Activated CD4-positive, alpha-beta T cell treated with anti-CD3 and anti-CD28 coated beads, Interleukin-2, amount 50 U/mL, for 24 hours (primary cell): ENCODE data around the gene JPH4.
"Not testable (repeated sequence)": the region's sequence is repeated elsewhere in the genome, so short reads cannot be mapped to it uniquely, and the experiment has no call there.

Source experiments
- DNase-seq, 2 donors: peaks; one replicate each; pipeline ENCODE4 v3.0.0-alpha.2; 2020; ENCODE audit warnings: low read depth in 1 of 2, low spot score in 1 of 2

The JPH4 gene

DNA sequence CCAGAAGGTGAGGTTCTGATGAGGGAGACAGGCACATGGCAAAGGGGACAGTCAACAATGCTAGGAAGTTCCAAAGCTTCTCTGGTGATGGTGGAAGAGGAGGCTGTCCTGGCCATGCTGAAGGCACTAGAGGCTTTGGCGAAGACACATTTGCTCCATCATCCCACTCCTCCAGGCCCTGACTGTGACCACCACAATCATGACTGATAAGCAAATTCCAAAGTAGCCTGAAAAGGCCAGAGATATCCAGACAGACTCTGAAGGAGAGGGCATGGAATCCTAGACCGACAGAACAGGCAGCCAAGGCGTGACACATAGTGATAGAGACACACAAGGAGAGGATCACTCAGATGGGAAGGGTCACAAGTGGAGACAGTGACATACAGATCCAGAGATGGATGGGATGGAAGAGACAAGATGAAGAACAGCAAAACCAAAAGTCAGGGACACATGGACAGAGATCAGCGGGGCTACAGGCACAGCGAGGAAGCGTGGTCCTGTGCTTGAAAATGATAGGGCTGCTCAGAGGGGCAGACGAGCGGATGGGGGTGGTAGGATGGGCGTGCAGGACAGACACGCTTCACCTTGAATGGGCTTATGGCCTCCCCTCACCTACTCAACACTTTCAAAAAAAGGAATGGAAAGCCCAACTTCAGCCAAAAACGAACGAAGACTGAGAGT lies 28.3 kb downstream of the JPH4 start:
- DNase-seq: no peak

DNA sequence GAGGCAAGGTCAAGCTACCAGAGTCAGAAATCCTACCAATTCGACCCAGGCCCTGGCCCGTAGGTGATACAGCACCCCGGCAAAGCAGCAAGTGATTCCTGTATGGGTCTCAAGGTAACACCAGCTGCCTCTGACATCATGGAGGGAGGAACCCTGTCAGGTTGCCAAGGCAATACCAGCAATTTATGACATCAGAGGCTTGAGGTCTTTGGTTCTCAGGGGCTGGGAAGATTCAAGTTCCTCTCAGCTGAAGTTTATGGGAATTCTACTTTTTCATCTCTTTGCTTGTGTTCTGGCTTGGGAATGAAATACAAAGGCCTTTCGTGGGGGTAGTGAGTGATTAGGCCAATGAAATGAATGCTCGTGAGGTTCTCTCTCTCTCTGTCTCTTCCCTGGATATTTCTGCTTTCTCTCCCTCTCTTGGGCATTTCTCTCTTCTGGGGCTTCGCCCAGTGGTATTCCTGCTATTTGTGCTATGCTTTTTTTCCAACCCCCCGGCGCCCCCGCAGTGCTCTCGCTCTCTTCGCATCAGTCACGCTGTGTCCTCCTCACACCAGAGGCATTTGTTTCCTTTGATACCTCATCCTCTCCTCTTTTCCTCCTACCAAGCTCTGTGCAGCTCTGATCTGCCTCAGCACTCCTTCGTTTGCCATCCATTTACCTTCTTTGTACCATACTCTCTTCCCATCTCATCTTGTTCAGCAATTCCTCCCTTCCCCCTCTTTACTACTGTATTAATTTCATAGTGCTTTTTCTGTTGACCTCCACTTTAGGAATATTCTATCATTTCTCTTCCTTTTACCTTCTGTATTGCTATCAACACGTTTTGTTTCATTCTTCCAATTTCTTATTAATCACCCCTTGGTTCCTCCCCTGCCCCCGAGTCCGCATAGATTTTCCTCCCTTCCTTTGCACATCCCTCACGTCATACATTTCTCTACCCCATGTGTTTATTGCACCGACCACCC lies 30.0 kb downstream of the JPH4 start:
- DNase-seq: no peak

DNA sequence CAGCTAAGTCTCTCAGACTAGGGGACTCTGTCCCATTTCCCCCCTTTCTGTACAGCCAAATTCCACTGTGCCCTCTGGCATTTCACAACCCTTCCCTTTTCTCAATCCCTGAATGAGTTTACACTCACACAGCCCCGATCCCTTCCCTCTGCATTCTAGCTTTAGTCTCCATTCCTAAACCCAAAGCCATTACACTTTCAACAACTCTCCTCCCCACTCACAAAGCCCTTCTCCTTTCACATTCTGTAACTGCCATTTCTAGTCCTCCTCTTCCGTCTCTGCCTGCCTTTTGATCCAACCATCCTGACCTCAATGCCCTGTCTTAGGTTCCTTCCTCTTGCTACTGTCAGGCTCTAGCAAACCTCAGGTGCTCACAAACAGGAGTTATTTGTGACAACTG lies 30.7 kb downstream of the JPH4 start:
- no peak for DNase-seq

DNA sequence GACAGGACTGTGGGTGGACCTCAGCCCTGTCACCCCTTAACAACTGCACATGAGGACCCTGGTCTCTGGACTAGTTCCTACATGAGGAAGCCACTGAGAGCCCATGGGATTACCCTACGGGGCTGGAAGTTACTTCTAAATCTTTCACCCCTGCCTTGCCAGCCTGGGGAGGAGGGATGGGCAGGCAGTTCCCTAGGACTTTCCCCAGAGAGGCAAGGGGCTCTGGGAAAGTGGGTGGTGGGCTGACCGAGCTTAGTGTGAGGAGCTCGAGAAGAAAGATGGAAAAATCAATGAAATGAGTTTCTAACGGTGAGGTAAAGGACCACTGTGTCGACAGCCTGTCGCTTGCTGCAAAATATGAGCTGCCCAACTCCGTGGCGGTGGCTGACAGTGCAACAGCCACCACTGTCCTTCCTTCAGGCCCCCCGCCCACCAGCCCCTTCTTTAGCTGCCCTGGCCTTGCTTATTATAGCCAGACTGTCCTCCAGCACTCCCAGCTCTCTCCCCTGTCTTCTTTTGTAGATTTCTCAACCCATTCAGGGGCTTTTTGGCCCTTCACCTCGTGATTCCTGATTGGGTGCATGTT lies 32.0 kb downstream of the JPH4 start:
- DNase-seq: no peak

DNA sequence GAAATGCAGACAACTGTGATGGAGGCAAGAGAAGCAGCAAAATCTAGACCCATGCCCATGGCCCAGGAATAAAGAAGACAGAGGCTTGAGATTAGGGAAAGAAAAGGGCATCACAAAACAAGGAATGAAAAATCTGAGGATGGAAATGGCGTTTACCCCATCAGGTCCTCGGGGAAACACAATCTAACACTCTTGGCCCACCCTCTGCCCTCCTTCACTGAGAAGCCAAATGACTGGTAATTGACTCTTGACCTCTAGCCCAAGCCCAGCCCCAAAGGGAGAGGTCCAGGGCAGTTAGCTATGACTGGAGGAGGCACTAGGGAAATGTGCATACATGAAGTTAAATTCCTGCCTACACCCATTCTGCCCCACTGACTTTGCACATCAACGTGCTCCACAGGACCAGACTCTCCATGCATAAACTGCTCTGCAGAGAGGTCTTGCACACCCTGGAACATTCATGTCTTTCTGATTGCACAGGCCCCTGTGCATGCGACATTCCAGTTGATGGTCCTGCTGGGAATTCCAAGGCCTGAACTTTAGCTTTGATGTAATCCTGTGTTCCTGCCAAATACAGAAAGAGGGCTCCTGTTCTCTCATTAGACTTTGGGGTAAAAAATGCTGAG lies 32.7 kb downstream of the JPH4 start:
- DNase-seq: no peak

DNA sequence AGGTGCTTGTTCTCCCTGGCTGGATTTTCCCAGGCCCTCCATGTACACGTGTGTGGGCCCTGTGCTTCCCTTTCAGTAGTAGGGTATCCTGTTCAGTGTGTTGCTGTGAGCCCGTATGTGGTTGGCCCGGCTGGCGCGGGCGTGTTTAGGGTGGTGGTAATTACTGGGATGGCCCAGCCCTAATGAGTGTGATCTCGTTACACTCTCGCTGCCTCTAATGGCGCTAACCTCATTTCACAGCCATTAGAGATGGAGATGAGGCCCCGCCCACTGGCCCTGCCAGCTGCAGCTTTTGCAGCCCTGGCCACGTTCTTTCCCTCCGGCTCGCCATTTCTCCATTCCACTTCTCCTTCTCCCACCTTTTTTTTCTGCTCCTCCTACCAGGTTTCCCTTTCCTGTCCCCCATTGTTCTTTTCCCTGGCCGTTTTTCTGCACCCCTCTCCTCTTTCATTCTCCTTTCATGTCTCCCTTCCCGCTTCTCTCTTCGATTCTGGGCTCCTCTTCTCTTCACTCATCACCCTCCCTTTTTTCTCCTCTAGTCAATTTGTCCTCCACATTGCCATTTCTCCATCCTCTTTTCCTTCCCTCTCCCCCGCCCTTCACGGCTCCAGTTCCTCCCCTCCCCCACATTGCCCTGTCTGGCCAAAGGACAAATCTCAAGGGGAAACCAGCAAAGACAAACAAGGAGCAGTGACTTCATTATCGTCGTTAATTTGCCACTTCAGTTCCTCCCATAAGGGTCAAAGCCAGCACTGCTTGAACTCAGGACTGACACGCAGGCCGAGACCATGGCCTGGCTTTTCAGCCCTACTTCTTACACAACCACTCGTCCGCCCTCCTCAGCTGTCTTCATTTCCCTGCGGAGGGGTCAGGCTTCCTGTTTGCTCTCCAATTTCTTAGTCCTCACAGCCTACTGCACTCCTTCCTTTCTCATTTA lies 33.8 kb downstream of the JPH4 start:
- no peak for DNase-seq

DNA sequence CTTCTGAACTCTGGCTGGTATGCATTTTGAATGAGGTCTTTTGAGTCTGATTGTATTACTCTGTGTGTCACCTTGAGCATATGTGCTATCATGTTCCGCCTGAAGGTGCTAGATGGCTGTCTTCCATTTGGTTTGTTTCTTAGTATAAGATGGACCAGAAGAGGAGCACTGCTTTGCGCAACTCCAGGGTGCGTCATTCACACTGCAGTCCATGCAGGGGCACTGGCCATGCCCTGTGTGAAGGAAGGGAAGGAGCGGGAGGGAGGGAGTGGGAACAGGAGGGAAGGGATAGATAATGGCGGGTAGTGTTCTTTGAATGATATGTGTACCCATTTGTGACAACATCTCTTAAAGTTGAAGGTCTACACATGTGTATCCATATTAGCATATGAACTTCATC lies 35.2 kb downstream of the JPH4 start:
- DNase-seq: no peak

DNA sequence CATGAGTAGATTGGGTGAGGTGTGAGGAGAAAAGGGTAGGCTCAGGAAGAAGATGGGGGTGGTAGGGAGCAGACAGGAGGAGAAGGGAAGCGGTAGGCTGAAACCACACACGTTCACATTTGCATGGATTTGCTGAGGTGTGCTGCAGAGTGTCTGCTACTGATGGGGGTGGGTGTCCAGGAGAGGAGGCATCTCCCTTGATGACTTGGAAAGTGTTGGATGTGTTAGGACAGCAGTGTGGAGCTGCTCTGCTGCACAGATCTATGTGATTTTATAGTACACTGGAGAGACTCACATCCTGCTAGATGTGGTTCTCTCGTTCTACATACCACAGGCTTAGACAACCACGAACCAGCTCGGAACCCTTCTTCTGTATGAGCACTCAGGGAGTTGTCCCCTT lies 36.3 kb downstream of the JPH4 start:
- DNase-seq: no peak

DNA sequence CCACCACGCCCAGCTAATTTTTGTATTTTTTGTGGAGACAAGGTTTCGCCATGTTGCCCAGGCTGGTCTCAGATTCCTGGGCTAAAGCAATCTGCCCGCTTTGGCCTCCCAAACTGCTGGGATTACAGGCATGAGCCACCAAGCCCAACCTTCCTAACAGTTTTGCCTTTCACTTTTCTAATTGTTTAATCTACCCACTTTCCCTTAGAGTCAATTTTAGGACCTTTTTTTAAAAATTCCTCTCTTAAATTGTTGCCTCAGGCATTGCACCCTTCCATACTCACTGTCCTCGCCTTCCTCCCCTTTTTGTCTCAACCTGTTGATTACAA lies 38.5 kb downstream of the JPH4 start:
- no peak for DNase-seq

DNA sequence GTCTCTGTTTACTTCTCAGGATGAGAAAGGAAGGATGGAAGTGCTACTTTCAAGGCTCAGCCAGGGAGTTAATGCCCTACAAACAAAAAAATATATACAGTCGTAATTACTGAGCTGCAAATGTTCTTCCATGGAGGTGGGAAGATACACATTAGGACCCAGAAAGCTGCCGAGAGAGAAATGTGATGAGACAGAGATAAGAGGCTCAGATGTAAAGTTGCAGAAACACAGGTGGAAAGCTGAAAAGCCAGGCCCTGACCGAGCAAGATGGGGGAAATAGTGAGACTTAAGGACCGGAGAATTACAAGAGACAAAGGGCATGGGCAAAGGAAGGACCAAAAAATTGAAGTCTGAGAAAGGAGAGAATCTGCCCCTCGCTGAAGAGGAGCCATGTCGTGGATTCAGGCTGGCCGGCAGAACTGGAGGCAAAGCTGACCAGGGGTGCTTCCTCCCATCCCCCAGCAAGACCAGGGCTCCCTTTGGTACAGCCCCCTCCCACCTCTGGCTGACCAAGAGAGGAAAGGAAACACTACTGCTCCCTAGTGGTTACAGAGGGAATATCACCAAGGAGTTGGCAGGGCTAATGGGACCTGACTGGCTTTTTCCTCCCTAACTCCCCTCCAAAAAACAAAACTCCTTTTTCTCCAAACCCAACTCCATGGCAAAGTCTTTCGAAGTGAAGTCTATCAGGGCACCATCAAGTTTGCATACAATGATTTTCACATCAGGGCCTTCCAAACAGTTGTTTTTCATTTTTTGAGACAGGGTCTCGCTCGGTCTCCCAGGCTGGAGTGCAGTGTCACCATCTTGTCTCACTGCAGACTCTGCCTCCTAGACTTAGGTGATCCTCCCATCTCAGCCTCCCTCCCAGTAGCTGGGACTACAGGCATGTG lies 39.1 kb downstream of the JPH4 start:
- no peak for DNase-seq

DNA sequence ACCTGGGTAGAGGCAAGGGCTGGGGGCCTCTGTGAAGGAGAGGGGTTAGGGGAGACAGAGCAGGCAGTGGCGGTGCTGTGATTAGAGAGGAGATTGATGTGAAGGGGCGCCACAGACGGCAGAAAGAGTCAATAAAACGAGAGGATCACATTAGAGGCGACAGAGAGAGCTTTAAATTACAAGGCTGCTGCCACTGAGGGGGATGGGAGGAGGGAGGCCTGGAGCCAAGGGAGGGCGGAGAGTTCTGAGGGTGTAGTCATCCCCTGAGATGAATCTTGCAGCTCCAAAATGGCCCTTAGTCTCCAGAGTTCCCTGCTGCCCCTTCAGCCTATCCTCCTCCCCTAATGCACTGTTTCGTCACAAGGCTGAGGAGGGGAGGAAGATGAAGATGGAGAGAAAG lies 39.8 kb downstream of the JPH4 start:
- DNase-seq: no peak

DNA sequence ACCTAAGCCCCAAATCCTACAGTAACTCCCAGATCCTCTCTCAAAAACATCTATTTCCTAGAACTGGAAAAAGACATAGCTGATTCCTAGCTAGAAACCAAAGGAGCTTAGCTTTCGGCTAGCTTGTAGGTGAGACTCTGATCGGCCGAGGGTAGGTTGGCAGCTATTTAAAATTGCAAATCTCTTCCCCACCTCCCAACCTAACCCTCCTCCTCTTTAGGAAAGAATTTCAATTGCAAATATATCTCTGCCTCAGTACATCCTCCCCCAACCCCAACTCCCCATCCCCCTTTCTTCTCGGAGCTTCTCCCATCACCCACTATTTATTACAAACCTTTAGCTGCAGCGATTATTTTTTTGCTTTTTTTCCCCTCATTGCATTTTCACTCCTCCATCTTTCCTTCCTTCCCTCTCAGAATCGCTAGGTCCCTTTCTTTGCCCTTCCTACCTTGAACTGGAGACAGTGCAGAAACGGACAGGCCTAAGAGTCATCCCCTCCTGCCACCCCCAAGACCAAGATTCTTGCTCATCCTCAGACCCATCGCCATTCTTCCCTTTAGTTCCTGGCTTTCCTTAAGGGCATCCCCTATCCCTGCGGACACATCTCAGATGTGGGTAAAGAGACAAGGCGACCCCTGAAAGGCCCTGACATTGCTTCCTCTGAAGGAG lies 40.4 kb downstream of the JPH4 start:
- DNase-seq: no peak

DNA sequence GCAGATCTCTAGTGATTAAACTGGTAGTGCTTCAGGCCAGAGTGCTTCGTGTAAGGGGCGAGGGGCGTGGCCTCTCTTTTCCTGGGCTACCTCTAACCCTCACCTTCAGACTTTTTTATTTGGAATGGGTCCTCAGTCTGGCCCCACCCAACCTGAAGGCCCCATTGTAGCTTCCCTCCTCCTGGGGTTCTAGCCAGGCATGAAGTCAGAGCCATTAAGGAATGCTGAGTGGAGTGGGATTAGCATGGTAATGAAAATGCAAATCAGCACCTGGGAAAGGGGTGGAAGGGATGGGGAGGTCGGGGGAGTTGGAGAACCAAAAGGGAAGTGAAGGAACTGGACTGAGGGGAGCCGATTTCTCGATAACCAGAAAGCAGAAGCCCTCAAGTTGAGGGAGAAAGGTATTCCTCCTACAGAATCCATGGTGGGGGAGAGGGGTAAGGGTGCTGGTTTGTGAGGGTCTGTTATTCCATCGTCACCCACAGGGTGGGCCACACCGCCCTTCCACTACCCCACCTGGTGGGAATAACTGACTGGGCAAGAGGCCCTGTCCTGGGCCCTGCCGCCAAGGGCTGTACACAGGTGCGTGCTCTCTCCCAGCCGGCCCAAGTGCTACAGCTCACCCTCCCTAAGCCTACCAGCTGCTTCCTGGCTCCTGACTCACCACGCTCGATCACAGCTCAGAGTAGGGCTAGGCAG lies 41.1 kb downstream of the JPH4 start:
- no peak for DNase-seq

DNA sequence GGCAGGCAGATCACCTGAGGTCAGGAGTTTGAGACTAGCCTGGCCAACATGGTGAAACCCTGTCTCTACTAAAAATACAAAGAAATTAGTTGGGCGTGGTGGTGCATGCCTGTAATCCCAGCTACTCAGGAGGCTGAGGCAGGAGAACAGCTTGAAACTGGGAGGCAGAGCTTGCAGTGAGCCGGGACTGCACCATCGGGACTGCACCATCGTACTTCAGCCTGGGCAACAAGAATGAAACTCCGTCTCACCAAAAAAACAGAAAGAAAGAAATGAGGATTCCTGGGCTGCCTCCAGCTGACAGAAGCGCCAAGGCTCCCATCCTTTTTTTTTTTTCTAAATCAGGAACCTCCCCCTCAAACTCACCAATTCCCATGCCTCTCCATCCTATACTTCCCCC lies 41.7 kb downstream of the JPH4 start:
- DNase-seq: not testable (repeated sequence)

DNA sequence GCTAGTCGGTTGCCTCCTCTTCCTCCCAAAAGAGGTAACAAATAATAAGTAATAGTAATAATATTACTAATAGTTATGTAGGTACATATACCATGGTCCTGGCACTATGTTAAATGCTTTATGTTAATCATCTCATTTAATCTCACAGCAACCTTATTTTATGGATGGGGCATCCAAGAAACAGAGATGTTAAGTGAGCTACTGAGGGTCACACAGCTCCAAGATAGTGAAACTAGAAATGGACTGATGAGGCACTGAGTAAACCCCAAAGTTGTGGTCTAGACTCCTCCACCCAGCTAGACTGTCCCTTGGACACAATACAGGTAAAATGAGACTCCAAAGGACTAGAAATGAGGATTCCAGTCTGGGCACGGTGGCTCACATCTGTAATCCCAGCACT lies 42.1 kb downstream of the JPH4 start:
- DNase-seq: no peak

DNA sequence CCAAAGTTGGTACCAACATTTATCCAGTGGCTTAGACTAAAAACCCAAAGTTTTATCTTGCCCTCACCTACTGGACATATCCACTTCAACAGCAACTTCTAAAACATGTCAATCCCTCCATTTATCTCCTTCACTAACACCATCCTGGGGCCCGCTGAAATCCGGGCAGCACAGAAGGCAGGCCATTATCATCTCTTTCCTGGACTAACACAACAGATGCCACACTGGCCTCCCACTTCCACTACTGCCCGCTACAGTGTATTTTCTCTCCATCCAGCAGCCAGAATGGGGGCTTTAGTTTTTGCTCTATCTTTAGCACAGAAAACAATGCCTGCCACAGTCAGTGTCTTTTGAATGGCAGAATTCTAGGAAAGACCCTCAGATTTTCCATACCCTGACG lies 42.6 kb downstream of the JPH4 start:
- DNase-seq: no peak

DNA sequence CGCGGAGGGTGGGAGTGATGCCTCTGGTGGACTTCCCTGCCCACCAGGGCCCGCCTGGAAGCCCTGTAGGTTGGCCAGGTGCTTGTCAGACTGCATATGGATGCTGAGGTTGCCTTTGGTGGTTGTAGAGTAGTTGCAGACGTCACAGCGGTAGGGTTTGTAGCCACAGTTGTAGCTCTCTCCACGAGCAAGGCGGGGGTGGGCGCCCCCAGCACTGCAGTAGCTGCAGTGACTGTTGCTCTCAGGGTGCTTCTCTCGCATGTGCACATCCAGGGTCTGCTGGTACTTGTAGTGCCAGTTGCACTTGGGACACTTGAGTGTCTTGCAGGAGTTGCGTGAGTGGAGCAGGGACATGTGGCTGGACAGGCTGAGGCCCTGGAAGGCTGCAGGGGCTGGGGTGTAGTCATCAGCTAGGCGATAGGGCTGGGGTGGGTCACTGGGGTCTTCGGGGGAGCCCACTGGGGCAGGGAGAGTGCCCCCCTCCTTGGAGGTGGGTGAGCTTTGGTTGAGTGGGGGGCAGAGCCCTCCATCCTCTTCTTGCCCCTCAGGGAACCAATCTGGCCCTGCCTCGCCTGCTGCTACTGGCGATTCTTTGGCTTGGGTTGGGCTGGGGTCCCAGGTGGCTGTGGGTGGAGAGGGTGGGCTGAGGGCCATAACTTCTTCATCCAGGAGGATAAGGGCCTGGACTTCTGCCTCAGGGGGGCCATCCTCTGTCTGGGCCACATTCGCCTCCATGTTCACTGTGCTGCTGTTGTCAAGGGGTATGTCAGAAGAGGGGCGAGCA lies 44.7 kb downstream of the JPH4 start:
- DNase-seq: no peak

DNA sequence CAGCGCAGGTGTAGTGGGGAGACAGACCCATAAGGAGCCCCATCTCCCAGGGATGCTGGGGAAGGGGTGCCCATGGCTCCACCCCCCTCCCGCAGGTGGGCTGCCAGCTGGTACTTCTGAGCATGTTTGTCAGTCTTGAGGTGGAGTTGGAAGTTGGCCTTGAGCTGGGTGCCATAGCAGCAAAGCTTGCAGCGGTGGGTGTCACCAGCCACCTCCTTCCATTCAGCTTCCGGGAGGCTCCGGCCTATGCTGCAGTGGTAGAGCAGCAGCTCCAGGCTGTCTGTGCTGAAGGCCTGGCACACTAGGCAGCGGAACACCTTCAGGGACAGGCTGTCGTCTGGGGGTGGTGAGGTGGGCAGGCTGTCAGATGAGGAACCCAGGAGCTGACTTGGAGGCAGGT lies 45.9 kb downstream of the JPH4 start:
- no peak for DNase-seq
